ENCODE measurements around the gene ACYP2.

DNA sequence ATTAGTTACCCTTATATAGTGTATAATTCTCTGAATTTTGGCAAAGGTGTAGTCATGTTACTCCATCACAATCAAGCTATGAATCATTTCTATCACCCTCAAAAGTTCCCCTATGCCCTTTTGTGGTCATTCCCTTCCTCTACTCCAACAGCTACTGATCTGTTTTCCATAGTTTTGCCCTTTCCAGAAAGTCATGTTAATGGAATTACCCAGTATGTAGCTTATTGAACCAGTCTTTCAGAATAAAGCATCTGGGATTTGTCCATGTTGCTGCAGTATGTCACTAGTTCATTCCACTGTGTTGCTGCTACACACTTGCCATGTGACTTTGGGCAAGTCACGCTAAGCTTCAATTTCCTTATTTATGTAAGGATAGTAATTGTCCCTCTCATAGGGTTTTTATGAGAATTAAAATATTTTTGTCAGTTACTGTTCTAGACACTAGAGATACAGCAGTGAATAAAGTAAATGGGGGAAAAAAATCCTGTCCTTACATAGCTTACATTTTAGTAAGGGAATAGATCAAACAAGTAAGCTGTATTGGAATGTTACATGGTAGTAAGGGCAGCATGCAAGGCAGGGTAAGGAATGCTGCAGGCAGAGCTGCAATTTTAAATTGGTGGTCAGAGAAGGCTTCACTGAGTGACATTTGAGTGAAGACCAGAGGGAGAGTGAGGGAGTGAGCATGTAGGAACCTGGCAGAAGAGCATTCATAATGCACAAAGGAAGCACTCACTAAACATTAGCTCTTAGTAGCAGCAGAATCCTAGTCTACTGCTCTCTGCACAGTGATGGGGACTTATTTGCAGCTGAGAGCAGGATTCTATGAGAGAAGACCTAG lies 220.9 kb downstream of the ACYP2 start:
- no peak for TF ChIP-seq SP1 (IDR thresholded peaks at IDR 0.05)
- no peak for TF ChIP-seq CTBP1 (IDR thresholded peaks at IDR 0.05; ENCODE audit: borderline replicate concordance)
- TF ChIP-seq NFRKB (IDR thresholded peaks at IDR 0.05): no peak
- TF ChIP-seq SUZ12 (IDR thresholded peaks at IDR 0.05): no peak
- no peak for TF ChIP-seq FOXM1 (IDR thresholded peaks at IDR 0.05; ENCODE audit: borderline replicate concordance)
- no peak for TF ChIP-seq LEF1 (IDR thresholded peaks at IDR 0.05; ENCODE audit: borderline replicate concordance)
- TF ChIP-seq HDGF (IDR thresholded peaks at IDR 0.05; ENCODE audit: borderline replicate concordance): no peak
- no peak for TF ChIP-seq FOXK2 (IDR thresholded peaks at IDR 0.05)
- no peak for TF ChIP-seq TARDBP (IDR thresholded peaks at IDR 0.05)
- no peak for TF ChIP-seq ZNF384 (IDR thresholded peaks at IDR 0.05)
- TF ChIP-seq ELF4 (IDR thresholded peaks at IDR 0.05): no peak
- TF ChIP-seq FOXA1 (IDR thresholded peaks at IDR 0.05): no peak
- TF ChIP-seq BHLHE40 (IDR thresholded peaks at IDR 0.05; ENCODE audit: borderline replicate concordance): no peak
